Activated T-cell treated with anti-CD3 and anti-CD28 coated beads for 1 hour (primary cell): ENCODE data around the gene GRK2.
A peak's percentile ranks its signal among the peaks of the same experiment; 100 is the strongest.
"Not testable (repeated sequence)": the region's sequence is repeated elsewhere in the genome, so short reads cannot be mapped to it uniquely, and the experiment has no call there.

ENCODE experiments used
- DNase-seq: peaks from one replicate; pipeline ENCODE4 v3.0.0-alpha.2; 2020; ENCODE audit warnings: low read depth

The GRK2 gene

GRCh38 chr11:67266449-67267187 is at the start of gene GRK2:
GRK2 (plus strand) TSS chr11:67266473; CDS start chr11:67266700, 227 bp downstream.
- DNase-seq, result no peak

- no peak for DNase-seq
Observed at GRCh38 chr11:67227726-67228125, 38.5 kb upstream of the GRK2 start.

GRCh38 chr11:67230406-67230805 is 35.9 kb upstream of the GRK2 start:
- DNase-seq, result no peak

GRCh38 chr11:67230886-67231285 is 35.4 kb upstream of the GRK2 start:
- no peak for DNase-seq

- no peak for DNase-seq
Observed at GRCh38 chr11:67233584-67234190, 32.6 kb upstream of the GRK2 start.

- DNase-seq, result not testable (repeated sequence)
Observed at GRCh38 chr11:67234571-67234970, 31.7 kb upstream of the GRK2 start.

GRCh38 chr11:67237574-67237973 is 28.7 kb upstream of the GRK2 start:
- DNase-seq, result no peak

GRCh38 chr11:67238894-67239782 is 27.1 kb upstream of the GRK2 start:
- no peak for DNase-seq

GRCh38 chr11:67239783-67240575 is 26.3 kb upstream of the GRK2 start:
- DNase-seq, result peak; percentile 87

- DNase-seq, result peak; percentile 63
Observed at GRCh38 chr11:67240576-67241389, 25.5 kb upstream of the GRK2 start.

GRCh38 chr11:67242548-67242947 is 23.7 kb upstream of the GRK2 start:
- no peak for DNase-seq

- DNase-seq, result no peak
Observed at GRCh38 chr11:67243051-67243450, 23.2 kb upstream of the GRK2 start.

GRCh38 chr11:67245046-67245445 is 21.2 kb upstream of the GRK2 start:
- DNase-seq, result no peak

- no peak for DNase-seq
Observed at GRCh38 chr11:67247946-67248550, 18.2 kb upstream of the GRK2 start.

GRCh38 chr11:67248653-67249052 is 17.6 kb upstream of the GRK2 start:
- DNase-seq, result no peak

- no peak for DNase-seq
Observed at GRCh38 chr11:67250059-67251043, 15.9 kb upstream of the GRK2 start.

GRCh38 chr11:67251841-67252240 is 14.4 kb upstream of the GRK2 start:
- DNase-seq, result no peak

- no peak for DNase-seq
Observed at GRCh38 chr11:67252831-67253239, 13.4 kb upstream of the GRK2 start.

GRCh38 chr11:67253872-67254624 is 12.2 kb upstream of the GRK2 start:
- DNase-seq, result no peak
